H1 (cell line): Measurements from ENCODE around the gene TRPC4. TPM values are rescaled to one million over a fixed set of nuclear protein-coding genes. Genes with fewer than 3 reads are reported as not detected.
A peak's percentile ranks its signal among the peaks of the same experiment; 100 is the strongest.

ENCODE experiments used
- CTCF ChIA-PET: fragments of 300-600 bp; sonication (Branson Sonifier 250); formaldehyde crosslinking; loops from one replicate; lab custom pipeline; 2021; ENCODE audit not compliant: partially characterized antibody; lab: Charles Lee
- POLR2A ChIA-PET: fragments of 300-600 bp; sonication (Branson Sonifier 250); formaldehyde crosslinking; loops from one replicate; lab custom pipeline; 2021; ENCODE audit warnings: inconsistent platforms; ENCODE audit not compliant: partially characterized antibody; lab: Charles Lee
- DNase-seq, 2 experiments: peaks; one replicate each; pipeline versions ENCODE4 v3.0.0 to v3.0.0-alpha.2; 2010 to 2022; ENCODE audit warnings: low spot score in 2 of 2, low read depth in 1 of 2, mixed read lengths in 1 of 2
- FAIRE-seq: peaks from 2 replicates; lab custom pipeline; 2011; peaks lifted over from hg19 to GRCh38; lab: Jason Lieb, UNC
- H2AFZ ChIP-seq: 2 replicates; pipeline ENCODE4 v1.8.1; 2012; ENCODE audit warnings: low read length, inconsistent platforms
- H2AK5ac ChIP-seq: 2 replicates; pipeline ENCODE4 v1.6.1; 2013; ENCODE audit warnings: low read depth, low read length
- H2BK120ac ChIP-seq: replicated peaks from 2 replicates; pipeline ENCODE3; 2013; ENCODE audit warnings: low read depth, low read length, inconsistent platforms
- H2BK12ac ChIP-seq: 2 replicates; pipeline ENCODE4 v1.6.1; 2013; ENCODE audit warnings: low read depth, low read length
- H2BK15ac ChIP-seq: 2 replicates; pipeline ENCODE4 v1.6.1; 2013; ENCODE audit warnings: low read length
- H2BK20ac ChIP-seq: 2 replicates; pipeline ENCODE4 v1.6.1; 2013; ENCODE audit warnings: low read length
- H2BK5ac ChIP-seq: 2 replicates; pipeline ENCODE4 v1.6.1; 2013; ENCODE audit warnings: low read depth, low read length
- H3K14ac ChIP-seq: 2 replicates; pipeline ENCODE4 v1.6.1; 2013; ENCODE audit warnings: inconsistent platforms; ENCODE audit not compliant: insufficient read length
- H3K18ac ChIP-seq: 2 replicates; pipeline ENCODE4 v1.6.1; 2013; ENCODE audit warnings: low read length; ENCODE audit errors: extremely low read depth
- H3K23ac ChIP-seq: 2 replicates; pipeline ENCODE4 v1.6.1; 2013; ENCODE audit warnings: inconsistent platforms; ENCODE audit not compliant: insufficient read length
- H3K23me2 ChIP-seq: 2 replicates; pipeline ENCODE4 v1.6.1; 2013; ENCODE audit warnings: low read depth, low read length
- H3K27ac ChIP-seq: 2 replicates; pipeline ENCODE4 v1.6.1; 2011; ENCODE audit warnings: low read depth, low read length, inconsistent platforms
- H3K27me3 ChIP-seq, 4 experiments: replicated peaks in 1 of 4; 1 replicate in 1 of 4; 2 replicates in 3 of 4; pipeline versions ENCODE4 v1.6.1 to v1.8.1; 2011 to 2013; ENCODE audit warnings: low read length in 3 of 4, mild to moderate bottlenecking in 3 of 4, inconsistent platforms in 2 of 4, mixed read lengths in 2 of 4, moderate library complexity in 1 of 4; ENCODE audit not compliant: control insufficient read depth in 3 of 4, insufficient read depth in 3 of 4; ENCODE audit errors: extremely low read depth in 1 of 4
- H3K36me3 ChIP-seq, 4 experiments: 2 replicates each; pipeline versions ENCODE4 v1.6.1 to v1.8.1; 2011 to 2013; ENCODE audit warnings: mild to moderate bottlenecking in 4 of 4, low read length in 3 of 4, moderate library complexity in 2 of 4, control low read depth in 1 of 4, inconsistent platforms in 1 of 4; ENCODE audit not compliant: insufficient read depth in 4 of 4, control insufficient read depth in 2 of 4
- H3K4ac ChIP-seq: replicated peaks from 2 replicates; pipeline ENCODE3; 2013; ENCODE audit warnings: low read length, low read depth, mixed read lengths, inconsistent platforms; ENCODE audit not compliant: insufficient read length
- H3K4me1 ChIP-seq, 4 experiments: replicated peaks in 1 of 4; 1 replicate in 1 of 4; 2 replicates in 3 of 4; pipeline versions ENCODE4 v1.6.1 to v1.8.1; 2011 to 2013; ENCODE audit warnings: low read length in 3 of 4, inconsistent platforms in 2 of 4, mixed read lengths in 1 of 4; ENCODE audit not compliant: insufficient read depth in 4 of 4, control insufficient read depth in 3 of 4
- H3K4me2 ChIP-seq, 2 experiments: 2 replicates each; pipeline versions ENCODE4 v1.6.1 to v1.8.1; 2011 to 2013; ENCODE audit warnings: low read depth in 2 of 2, low read length in 2 of 2, control low read depth in 1 of 2, inconsistent platforms in 1 of 2, mild to moderate bottlenecking in 1 of 2; ENCODE audit not compliant: insufficient read depth in 1 of 2
- H3K4me3 ChIP-seq, 4 experiments: fragments of 200-600, 300-600 bp in 1 of 4; sonication (generic), shearing (Covaris generic), sonication (Bioruptor Twin) in 1 of 4; 2 replicates each; pipeline versions ENCODE4 v1.5.1 to v1.8.1; 2011 to 2016; ENCODE audit warnings: low read length in 4 of 4, low read depth in 3 of 4, control low read depth in 2 of 4, inconsistent platforms in 2 of 4, mild to moderate bottlenecking in 2 of 4, mixed read lengths in 1 of 4, moderate library complexity in 1 of 4; ENCODE audit not compliant: insufficient read depth in 2 of 4; ENCODE audit errors: extremely low read depth in 1 of 4
- H3K56ac ChIP-seq: replicated peaks from 2 replicates; pipeline ENCODE3; 2013; ENCODE audit warnings: low read depth, mild to moderate bottlenecking, mixed read lengths, low read length, inconsistent platforms; ENCODE audit not compliant: insufficient read length
- H3K79me1 ChIP-seq: 2 replicates; pipeline ENCODE4 v1.6.1; 2013; ENCODE audit warnings: low read depth, low read length, control low read depth
- H3K79me2 ChIP-seq, 2 experiments: 2 replicates each; pipeline versions ENCODE4 v1.6.1 to v1.8.1; 2012 to 2013; ENCODE audit warnings: low read length in 2 of 2, mild to moderate bottlenecking in 2 of 2, inconsistent platforms in 1 of 2; ENCODE audit not compliant: insufficient read depth in 2 of 2, control insufficient read depth in 1 of 2
- H3K9ac ChIP-seq, 4 experiments: replicated peaks in 1 of 4; 1 replicate in 1 of 4; 2 replicates in 3 of 4; pipeline versions ENCODE4 v1.6.1 to v1.8.1; 2011 to 2013; ENCODE audit warnings: low read depth in 3 of 4, low read length in 3 of 4, control low read depth in 2 of 4, mild to moderate bottlenecking in 2 of 4, moderate library complexity in 2 of 4, inconsistent platforms in 1 of 4; ENCODE audit errors: extremely low read depth in 1 of 4
- H3K9me3 ChIP-seq, 2 experiments: 2 replicates each; pipeline versions ENCODE4 v1.6.1 to v1.8.1; 2012 to 2013; ENCODE audit warnings: mild to moderate bottlenecking in 2 of 2, moderate library complexity in 2 of 2, control low read depth in 1 of 2, inconsistent platforms in 1 of 2, low read depth in 1 of 2, low read length in 1 of 2, mixed read lengths in 1 of 2; ENCODE audit not compliant: insufficient read depth in 2 of 2
- H4K20me1 ChIP-seq, 2 experiments: replicated peaks in 1 of 2; 2 replicates each; pipeline versions ENCODE3 to v1.8.1; 2011 to 2013; ENCODE audit warnings: inconsistent platforms in 2 of 2, low read length in 2 of 2, mild to moderate bottlenecking in 1 of 2; ENCODE audit not compliant: insufficient read depth in 2 of 2, control insufficient read depth in 1 of 2
- H4K5ac ChIP-seq: 2 replicates; pipeline ENCODE4 v1.6.1; 2013; ENCODE audit warnings: low read length, low read depth, mixed read lengths, inconsistent platforms; ENCODE audit not compliant: insufficient read length
- H4K8ac ChIP-seq: 2 replicates; pipeline ENCODE4 v1.8.0; 2013; ENCODE audit warnings: mild to moderate bottlenecking, moderate library complexity, low read length, inconsistent platforms; ENCODE audit not compliant: insufficient read depth; ENCODE audit errors: extremely low read depth
- H4K91ac ChIP-seq: replicated peaks from 2 replicates; pipeline ENCODE3; 2013; ENCODE audit warnings: low read length, mixed read lengths, inconsistent platforms; ENCODE audit not compliant: insufficient read length
- ASH2L ChIP-seq: fragments of 200-600, 300-600 bp; sonication (generic); IDR thresholded peaks from one replicate; pipeline ENCODE4 v1.7.1; 2017; ENCODE audit warnings: low read length
- ATF2 ChIP-seq: IDR thresholded peaks from 2 replicates; pipeline ENCODE4 v1.6.1; 2012; ENCODE audit warnings: low read length, inconsistent platforms
- CBX5 ChIP-seq: fragments of 300-800, 300-1000 bp; sonication (generic); IDR thresholded peaks from 2 replicates; pipeline ENCODE4 v1.7.1; 2016; ENCODE audit warnings: antibody characterized with exemption, low read length, low read depth
- CHD2 ChIP-seq: IDR thresholded peaks from 2 replicates; pipeline ENCODE4 v1.6.1; 2012; ENCODE audit warnings: low read length, improper control_type of control experiment
- CREB1 ChIP-seq: IDR thresholded peaks from 2 replicates; pipeline ENCODE4 v1.6.1; 2012; ENCODE audit warnings: inconsistent platforms
- HDAC6 ChIP-seq: IDR thresholded peaks from one replicate; pipeline ENCODE4 v1.7.1; 2012; ENCODE audit warnings: low read depth, mild to moderate bottlenecking, inconsistent platforms, low read length, moderate library complexity
- MAFK ChIP-seq: IDR thresholded peaks from 2 replicates; pipeline ENCODE4 v1.6.1; 2012; ENCODE audit warnings: low read depth, mild to moderate bottlenecking, improper control_type of control experiment, low read length
- RFX5 ChIP-seq: IDR thresholded peaks from 2 replicates; pipeline ENCODE4 v1.6.1; 2011; ENCODE audit warnings: low read depth, low read length, improper control_type of control experiment, borderline replicate concordance
- RNF2 ChIP-seq: fragments of 200-900, 300-1000 bp; sonication (generic); IDR thresholded peaks from 2 replicates; pipeline ENCODE4 v1.7.1; 2016; ENCODE audit warnings: borderline replicate concordance, low read depth, mild to moderate bottlenecking, antibody characterized with exemption, low read length; ENCODE audit not compliant: poor library complexity, severe bottlenecking; ENCODE audit errors: missing control alignments
- SIRT6 ChIP-seq: IDR thresholded peaks from one replicate; pipeline ENCODE4 v1.7.1; 2012; ENCODE audit warnings: low read length, inconsistent platforms
- SIX5 ChIP-seq: IDR thresholded peaks from 2 replicates; pipeline ENCODE4 v1.6.1; 2011; ENCODE audit warnings: mild to moderate bottlenecking, low read depth, low read length
- SP1 ChIP-seq: IDR thresholded peaks from 2 replicates; pipeline ENCODE4 v1.6.1; 2011; ENCODE audit warnings: low read depth, low read length
- TBP ChIP-seq: IDR thresholded peaks from 2 replicates; pipeline ENCODE4 v1.6.1; 2011; ENCODE audit warnings: low read depth, low read length, improper control_type of control experiment
- WGBS, 2 experiments: shearing (Covaris generic) in 1 of 2; methylation state at CpG; one replicate each; pipeline versions ENCODE4 v1.1.6 to v1.1.7; 2013 to 2015; ENCODE audit warnings: low lambda C conversion rate in 2 of 2, mixed read lengths in 2 of 2, inconsistent platforms in 1 of 2, low coverage in 1 of 2, missing lambda C conversion rate in 1 of 2; ENCODE audit not compliant: insufficient replicate concordance in 2 of 2, insufficient coverage in 1 of 2, insufficient read length in 1 of 2; ENCODE audit errors: extremely low coverage in 1 of 2, missing lambda C conversion rate in 1 of 2; 5-methylcytosine and 5-hydroxymethylcytosine counted together
- polyA plus RNA-seq, 7 experiments: library from polyadenylated mRNA; depleted of rRNA in 3 of 7; stranded (reverse) in 5 of 7; unstranded in 2 of 7; fragments of >200 nt in 5 of 7; fragments of 200-250 nt in 2 of 7; gene quantifications; 1 replicate in 5 of 7; 2 replicates in 1 of 7; 4 replicates in 1 of 7; pipeline versions ENCODE4 v1.2.1 to v1.2.3, GENCODE V29; 2011 to 2013; ENCODE audit warnings: missing spikeins in 2 of 7, mixed read lengths in 2 of 7
- total RNA-seq: library from RNA; stranded (reverse); fragmentation: NEBNext Ultra II Directional; extraction: Animal tissue kit (Norgen Biotek cat#: 25700); gene quantifications from 2 replicates; pipeline ENCODE4 v1.2.1, GENCODE V29; 2021

Gene TRPC4
- total and polyA plus RNA-seq, 2 of the 8 experiments (the other 6 are each of a cell fraction or from before 2014, with no cell fraction given), result 12.3 to 14.7 TPM

GRCh38 chr13:37878496-37878895 lies 8.9 kb upstream of the TRPC4 start:
- H3K27ac ChIP-seq, result no peak overlapping the region
- POLR2A ChIA-PET, result no interaction called here
- H3K79me1 ChIP-seq, result no peaks in the 10 kb centered on the region
- H4K20me1 ChIP-seq, result no peaks in the 10 kb centered on the region
- H2BK12ac ChIP-seq, result no peak overlapping the region
- no peaks in the 10 kb centered on the region for H3K23me2 ChIP-seq
- H3K9ac ChIP-seq, result no peak overlapping the region
- H2AK5ac ChIP-seq, result no peak overlapping the region
- H3K56ac ChIP-seq, result no peak overlapping the region
- DNase-seq, result no peak
- peak overlapping the region; percentile 74; the same call in 1 of the 2 replicates for H2AFZ ChIP-seq
- H3K4me1 ChIP-seq, result no peaks in the 10 kb centered on the region
- no peak overlapping the region for H2BK15ac ChIP-seq
- 83% methylated on average over 1 of the region's 1 CpG; no CpG with 5 or more reads in 1 of the 2 experiments for WGBS, 2 experiments
- H2BK5ac ChIP-seq, result no peak overlapping the region
- H4K91ac ChIP-seq, result no peak overlapping the region
- no peak overlapping the region for H3K14ac ChIP-seq
- TF ChIP-seq MAFK (no peak), RFX5 (no peak), CHD2 (no peak), ATF2 (no peak), SP1 (no peak), TBP (no peak), ASH2L (no peak), HDAC6 (no peak), SIRT6 (no peak), CBX5 (no peak), CREB1 (no peak), SIX5 (no peak), RNF2 (no peak)
- TF ChIP-seq, all 59 proteins: peak for 0
- Histone ChIP-seq H3K4ac (no peak overlapping the region), H2BK120ac (no peak overlapping the region), H4K8ac (no peak overlapping the region), H3K27me3 (no peaks in the 10 kb centered on the region), H3K79me2 (no peaks in the 10 kb centered on the region), H3K4me3 (no peak overlapping the region), H2BK20ac (no peak overlapping the region), H3K23ac (no peak overlapping the region), H3K18ac (no peak overlapping the region), H3K36me3 (no peaks in the 10 kb centered on the region), H3K4me2 (no peak overlapping the region), H4K5ac (no peak overlapping the region), H3K9me3 (no peaks in the 10 kb centered on the region)
- no peak for FAIRE-seq
- CTCF ChIA-PET, result interaction anchor here (2.9 kb wide), 1 partner anchor 9 kb away, joined by 15 read pairs; the partner anchor contains the start of gene TRPC4
